Activated CD4-positive, alpha-beta T cell treated with anti-CD3 and anti-CD28 coated beads for 1 hour (primary cell): ENCODE measurements around the gene PROM2.
"Not testable (repeated sequence)": the region's sequence is repeated elsewhere in the genome, so short reads cannot be mapped to it uniquely, and the experiment has no call there.

Experiments used
- DNase-seq: peaks from one replicate; pipeline ENCODE4 v3.0.0-alpha.2; 2020

Gene PROM2, protein sequence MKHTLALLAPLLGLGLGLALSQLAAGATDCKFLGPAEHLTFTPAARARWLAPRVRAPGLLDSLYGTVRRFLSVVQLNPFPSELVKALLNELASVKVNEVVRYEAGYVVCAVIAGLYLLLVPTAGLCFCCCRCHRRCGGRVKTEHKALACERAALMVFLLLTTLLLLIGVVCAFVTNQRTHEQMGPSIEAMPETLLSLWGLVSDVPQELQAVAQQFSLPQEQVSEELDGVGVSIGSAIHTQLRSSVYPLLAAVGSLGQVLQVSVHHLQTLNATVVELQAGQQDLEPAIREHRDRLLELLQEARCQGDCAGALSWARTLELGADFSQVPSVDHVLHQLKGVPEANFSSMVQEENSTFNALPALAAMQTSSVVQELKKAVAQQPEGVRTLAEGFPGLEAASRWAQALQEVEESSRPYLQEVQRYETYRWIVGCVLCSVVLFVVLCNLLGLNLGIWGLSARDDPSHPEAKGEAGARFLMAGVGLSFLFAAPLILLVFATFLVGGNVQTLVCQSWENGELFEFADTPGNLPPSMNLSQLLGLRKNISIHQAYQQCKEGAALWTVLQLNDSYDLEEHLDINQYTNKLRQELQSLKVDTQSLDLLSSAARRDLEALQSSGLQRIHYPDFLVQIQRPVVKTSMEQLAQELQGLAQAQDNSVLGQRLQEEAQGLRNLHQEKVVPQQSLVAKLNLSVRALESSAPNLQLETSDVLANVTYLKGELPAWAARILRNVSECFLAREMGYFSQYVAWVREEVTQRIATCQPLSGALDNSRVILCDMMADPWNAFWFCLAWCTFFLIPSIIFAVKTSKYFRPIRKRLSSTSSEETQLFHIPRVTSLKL

DNA sequence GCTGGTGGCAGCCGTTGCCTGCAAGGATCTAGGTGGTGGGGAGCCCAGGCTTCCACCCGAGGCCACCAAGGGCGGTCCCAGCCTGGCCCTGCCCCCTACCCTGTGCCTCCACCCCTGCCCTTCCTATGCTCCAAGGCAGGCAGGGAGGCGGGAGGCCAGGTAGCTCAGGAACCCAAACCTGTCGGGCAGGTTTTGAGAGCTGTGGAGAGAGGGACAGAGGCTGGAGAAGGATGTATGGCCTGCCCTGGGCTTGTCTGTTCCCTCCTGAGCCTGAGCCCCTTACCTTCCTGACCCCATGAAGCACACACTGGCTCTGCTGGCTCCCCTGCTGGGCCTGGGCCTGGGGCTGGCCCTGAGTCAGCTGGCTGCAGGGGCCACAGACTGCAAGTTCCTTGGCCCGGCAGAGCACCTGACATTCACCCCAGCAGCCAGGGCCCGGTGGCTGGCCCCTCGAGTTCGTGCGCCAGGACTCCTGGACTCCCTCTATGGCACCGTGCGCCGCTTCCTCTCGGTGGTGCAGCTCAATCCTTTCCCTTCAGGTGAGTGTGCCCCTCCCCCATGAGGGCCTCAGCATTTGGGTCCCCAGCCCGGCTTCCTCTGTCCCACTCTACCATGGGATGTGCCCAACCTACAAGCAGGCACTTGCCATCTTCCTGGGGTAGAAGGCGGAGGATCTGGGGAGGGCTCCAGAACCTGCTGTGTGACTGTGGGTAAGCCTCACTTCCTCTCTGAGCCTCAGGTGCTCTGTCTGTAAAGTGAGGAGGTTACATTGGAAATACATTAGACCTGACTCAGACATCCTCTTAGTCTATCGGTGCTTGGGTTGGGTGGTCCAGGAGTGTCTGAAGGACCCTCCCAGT is at the start of gene PROM2:
Gene PROM2 (plus strand): TSS at position 159 of the 860 bp plus-strand sequence. CDS start 137 bp downstream, at position 296.
- no peak for DNase-seq

DNA sequence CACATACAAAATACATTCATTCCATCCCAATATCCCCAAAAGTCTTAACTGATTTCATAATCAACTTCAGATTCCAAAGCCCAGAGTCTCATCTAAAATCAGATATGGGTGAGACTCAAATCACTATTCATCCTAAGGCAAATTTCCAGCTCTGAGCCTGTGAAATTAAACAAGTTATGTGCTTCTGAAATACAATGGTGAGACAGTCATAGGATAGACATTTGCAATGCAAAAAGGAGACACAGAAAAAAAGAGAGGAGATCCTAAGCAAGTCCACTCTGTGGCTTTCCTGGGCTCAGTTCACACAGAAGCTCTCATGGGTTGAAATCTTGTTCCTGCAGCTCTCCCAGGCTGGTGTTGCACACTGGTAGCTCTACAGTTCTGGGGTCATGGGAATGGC is 48.6 kb upstream of the PROM2 start:
- DNase-seq = no peak

DNA sequence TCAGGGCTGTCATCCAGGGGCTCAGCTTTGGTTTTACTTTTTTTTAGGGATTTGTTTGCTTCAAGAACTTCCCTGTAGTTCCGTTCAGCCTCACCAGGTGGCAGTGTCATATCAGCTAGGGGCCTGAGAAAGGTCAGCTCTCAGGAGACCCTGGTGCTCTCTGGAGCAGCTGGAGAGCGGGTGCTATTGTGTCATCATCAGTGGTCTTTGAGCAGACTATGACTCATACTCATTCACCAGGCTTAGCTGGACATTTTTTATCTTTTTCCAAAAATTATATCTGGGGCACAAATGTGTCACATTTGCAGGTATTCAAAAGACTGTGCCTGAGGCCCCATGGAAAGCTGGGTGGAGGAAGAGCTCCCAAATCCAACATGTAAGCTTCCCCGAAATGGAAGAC is 42.5 kb upstream of the PROM2 start:
- no peak for DNase-seq

DNA sequence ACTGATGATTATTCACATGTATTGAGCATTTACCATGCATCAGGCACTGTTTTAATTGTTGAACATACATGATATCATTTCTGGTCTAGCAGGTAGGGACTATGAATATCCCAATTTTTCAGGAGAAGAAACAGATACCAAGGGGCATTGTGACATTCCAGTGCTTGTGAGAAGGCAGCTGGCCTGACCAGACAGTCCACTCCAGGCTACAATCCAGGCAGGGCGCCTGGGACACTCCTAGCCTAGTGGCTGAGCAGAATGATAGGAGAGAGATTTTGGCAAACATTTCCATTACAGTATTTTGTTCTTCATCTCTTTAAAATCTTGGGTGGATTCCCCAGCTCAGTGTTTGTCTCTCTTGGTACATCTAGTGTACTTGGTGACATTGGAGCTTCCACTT is 42.0 kb upstream of the PROM2 start:
- no peak for DNase-seq

DNA sequence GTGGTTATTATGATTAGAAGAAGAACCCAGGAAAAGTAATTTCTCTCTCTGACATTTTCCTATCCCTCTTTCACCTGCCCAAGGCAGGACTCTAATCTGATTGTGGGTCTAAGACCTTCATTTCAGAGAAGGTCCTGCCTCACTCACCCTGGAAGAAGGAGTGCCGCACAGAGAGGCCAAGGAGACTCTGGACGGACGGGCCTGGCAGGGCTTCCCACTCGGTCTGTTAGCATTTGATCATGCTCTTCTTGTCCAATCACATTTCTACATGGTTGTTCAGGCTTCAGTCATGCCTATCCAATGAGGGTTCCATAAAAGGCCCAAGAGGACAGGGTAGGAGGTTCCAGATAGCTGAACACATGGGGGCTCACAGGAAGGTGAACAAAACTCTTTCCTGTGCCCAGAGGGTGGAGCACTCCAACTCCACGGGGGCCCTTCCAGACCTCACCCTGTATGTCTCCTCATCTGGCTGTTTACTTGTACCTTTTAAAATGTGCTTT is 39.9 kb upstream of the PROM2 start:
- no peak for DNase-seq

DNA sequence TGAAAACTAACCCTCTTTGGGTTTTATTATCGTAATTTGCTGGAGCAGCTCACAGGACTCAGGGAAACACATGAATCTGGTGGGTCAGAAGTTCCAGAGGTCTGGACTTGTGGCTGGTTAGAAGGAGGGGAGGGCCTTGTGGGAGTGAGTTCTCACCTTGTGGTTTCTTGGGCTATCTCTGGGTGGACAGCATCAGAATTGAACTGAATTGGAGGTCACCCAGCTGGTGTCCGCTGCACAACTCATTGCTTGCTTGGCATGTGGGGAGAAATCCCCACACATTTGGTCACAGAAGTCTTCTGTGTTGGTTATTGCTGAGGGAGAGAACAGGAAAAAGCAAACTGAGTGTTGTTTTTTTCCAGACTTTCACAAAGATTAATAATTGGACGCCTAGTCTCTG is 39.4 kb upstream of the PROM2 start:
- no peak for DNase-seq

DNA sequence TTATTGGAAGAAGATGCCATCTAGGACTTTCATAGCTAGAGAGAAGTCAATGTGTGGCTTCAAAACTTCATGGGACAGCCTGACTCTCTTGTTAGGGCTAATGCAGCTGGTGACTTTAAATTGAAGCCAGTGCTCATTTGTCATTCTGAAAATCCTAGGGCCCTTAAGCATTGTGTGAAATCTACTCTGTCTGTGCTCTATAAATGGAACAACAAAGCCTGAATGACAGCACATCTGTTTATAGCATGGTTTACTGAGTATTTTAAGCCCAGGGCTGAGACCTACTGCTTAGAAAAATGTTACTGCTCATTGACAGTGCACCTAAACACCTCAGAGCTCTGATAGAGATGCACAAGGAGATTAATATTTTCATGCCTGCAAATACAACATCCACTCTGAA is 36.1 kb upstream of the PROM2 start:
- no peak for DNase-seq

DNA sequence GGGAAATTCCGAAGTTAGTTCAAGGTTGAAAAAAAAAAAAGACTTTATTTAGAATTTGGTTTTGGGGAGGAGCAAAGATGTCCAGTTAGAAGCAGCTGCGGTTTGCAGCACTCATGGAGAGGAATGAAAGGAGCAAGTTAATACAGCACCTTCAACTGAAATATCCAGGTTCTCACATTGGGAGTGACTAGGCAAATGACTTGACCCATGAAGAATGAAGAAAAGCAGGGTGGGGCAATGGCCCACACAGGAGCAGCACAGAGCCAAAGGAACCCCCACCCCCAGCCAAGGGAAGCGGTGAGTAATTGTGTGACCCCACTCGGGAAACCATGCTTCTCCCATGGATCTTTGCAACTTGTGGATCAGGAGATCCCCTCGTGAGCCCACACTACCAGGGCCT is 34.2 kb upstream of the PROM2 start:
- DNase-seq = no peak

DNA sequence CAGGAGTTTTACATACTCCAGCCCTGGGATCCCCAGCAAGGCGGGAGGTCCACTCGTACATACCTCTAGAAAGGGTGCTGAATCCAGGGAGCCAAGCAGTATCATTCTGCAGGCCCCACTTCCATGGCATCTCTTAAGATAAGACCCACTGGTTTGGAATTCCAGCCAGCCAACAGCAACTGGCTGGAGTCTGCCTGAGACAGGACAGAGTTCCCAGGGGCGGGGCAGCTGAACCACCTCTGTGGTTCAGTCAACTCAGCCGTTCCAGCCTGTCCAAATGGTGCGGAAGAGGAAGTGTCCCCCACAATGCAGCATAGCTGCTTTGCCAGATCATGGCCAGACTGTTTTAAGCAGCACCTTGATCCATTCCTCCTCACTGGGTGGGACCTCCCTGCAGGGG is 33.7 kb upstream of the PROM2 start:
- DNase-seq = no peak

DNA sequence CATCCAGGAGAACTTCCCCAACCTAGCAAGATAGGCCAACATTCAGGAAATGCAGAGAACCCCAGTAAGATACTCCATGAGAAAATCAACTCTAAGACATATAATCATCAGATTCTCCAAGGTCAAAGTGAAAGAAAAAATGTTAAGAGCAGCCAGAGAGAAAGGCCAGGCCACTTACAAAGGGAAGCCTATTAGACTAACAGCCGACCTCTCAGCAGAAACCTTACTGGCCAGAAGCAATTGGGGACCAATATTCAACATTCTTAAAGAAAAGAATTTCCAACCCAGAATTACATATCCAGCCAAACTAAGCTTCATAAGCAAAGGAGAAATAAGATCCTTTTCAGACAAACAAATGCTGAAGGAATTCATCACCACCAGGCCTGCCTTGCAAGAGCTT is 32.2 kb upstream of the PROM2 start:
- DNase-seq = not testable (repeated sequence)

DNA sequence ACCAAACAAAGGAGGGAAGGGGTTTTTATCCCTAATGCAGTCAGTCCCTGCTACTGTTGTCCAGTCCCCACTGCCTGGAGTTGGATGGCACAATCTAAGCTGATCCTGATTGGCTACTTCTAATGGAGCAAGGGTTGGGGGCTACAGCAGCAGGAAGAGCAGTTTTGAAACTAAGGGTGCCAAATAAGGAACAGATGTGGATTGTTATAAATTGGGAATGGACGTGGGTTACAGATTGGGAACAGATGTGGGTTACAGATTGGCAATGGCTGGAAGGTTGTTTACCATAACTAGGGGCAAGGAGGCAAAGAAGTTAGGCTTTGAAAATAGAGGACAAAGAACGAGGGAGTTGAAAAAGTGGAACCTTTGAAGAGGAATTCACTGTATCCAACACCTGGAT is 16.0 kb upstream of the PROM2 start:
- DNase-seq = no peak

DNA sequence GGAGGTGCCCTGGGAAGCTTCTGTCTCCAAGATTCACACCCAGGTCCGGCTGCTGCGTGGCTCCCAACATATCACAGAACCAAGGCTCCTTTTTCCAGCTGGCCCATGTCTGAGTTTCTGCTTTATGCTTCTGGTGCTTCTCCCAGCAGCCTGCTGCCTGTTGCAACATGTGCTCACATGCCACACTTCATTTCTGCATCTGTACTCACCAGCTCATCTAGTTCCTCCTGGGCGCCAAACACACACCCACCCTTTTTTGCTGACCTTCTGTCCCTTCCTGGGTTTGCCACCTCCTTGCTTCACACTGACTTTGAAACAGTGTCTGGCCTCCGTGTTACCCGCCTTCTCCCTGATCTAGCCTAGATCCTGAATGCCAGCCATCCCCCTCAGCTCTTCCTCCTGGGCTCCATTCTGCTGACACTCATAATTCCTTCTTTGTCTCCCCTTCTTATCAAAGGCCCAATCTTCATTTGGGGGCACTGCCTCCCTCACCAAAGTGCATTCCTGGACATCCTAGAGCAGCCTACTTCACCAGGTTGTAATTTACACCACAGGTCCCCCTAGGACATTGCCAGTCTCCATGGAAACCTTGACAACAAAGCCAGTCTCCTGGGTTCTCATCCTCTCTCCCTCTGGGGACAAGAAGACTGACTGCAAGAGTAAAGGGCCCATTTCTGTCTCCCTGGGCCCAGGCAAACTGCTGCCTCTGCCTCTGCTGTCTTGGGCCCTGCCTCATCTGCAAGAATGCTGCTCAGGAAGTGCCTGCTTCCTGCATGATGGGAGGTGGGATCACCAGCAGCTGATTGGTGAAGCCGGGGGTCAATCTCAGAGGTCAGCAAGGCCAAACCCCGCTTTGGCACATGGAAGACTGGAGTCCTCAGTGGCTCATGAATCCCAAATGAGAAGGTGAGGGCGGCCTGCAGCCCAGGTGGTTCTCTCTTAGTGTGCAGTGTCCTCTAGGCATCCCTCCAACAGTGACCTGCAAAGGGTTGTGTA is 13.9 kb upstream of the PROM2 start:
- DNase-seq = no peak

DNA sequence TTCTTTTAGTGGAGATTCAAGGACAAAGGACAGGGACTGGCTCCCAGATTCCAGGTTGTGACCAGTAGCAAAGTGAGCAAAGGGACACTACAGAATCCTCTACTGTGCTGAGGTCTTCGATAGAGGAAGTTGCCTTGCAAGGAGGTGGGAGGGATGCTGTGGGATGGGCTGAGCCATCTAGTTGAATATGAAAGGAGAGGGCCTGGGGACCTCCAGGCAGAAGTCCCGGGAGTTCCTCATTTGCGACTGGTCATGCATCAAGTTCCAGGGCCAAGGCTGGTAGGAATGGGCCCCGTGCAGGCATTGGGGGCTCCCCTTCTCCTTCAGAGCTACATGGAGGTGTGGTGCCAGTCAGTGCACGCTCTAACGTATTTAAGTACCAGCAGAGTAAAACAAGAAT is 12.6 kb upstream of the PROM2 start:
- no peak for DNase-seq

DNA sequence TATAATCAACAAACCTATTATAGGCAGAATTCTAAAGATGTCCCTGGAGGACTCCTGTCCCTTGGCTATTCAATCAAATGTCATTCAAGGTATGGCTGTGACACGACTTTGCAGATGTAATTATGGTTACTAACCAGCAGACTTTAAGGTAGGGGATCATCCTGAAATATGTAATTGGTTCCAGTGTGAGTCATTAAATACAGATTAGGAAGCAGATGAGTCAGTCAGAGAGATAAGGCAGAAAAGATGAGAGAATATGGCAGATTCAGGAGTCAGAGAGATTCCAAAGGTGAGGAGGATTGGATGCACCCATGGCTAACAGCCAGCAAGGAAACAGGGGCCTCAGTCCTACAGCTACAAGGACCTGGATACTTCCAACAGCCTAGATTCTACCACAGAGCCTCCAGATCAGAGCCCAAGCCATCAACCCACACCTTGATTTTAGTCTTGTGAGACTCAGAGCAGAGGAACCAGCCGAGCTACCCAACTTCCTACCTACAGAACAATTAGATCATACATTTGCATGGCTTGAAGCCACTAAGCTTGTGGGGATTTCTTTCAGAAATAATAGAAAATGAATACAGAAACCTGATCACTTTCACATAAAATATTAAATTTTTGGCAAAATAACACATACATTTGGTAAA is 11.2 kb upstream of the PROM2 start:
- DNase-seq = no peak

DNA sequence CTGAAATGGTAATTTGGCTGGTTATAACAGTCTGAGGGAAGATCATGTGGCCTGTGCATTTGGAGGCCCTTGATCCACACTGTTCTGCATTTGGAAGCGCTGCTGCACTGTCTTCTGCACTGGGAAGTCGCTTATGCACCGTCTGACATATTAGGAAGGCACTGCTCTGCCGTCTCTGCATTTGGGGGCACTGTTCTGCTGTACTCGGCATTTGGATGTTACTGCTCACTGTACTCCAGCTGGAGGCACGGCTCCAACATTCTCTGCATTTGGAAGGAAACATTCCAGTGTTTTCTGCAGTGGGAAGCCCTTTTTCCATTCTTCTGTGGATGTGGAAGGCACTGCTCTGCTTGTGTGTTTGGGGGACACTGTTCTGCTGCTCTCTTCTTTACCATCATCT is 9.6 kb upstream of the PROM2 start:
- no peak for DNase-seq

DNA sequence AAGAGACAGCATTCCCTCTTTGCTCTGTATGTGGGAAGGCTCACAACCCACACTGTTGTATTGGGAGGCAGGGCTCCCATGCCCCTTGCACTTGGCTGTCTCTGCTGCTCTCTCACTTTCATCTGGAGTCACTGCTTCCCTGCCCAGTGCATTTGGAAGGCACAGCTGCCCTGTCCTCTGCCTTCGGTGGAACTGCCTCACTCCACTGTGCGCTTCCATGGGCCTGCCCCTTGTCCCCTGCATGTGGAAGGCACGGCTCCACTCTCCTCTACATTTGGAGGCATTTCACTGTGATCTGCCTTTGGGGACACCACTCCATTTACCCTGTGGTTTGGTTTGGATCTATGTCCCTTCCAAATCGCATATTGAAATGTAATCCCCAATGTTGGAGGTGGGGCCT is 9.1 kb upstream of the PROM2 start:
- DNase-seq = no peak

DNA sequence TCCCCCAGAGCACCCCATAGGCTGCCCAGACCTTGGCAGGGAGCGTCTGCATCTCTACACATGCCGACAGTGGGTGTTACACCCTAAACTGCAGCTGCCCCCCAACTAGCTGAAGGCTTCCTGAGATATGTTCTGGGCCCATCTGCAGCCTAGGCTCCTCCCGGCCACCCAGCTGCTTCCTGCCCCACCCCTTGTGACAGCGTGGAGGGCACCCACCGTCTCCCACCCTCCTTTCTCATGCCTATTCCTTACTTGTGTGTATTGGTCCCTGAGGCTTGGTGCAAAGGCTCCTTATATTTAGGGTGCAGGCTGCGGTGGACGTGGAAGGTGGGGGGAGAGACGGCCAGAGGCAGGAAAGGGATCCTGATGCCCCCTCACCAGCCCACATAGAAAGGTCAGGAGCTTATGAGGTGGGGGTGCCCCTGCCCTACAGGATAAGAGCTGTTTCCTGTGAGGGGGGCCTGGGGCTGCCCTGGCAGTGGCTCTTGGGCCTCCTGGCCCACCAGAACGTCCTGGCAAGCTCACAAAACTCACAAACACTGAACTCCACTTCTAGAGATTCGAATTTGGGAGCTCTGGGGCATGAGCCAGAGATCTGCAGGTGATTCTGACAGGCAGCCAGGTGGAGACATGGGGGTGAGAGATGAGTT is 7.3 kb upstream of the PROM2 start:
- DNase-seq = no peak

DNA sequence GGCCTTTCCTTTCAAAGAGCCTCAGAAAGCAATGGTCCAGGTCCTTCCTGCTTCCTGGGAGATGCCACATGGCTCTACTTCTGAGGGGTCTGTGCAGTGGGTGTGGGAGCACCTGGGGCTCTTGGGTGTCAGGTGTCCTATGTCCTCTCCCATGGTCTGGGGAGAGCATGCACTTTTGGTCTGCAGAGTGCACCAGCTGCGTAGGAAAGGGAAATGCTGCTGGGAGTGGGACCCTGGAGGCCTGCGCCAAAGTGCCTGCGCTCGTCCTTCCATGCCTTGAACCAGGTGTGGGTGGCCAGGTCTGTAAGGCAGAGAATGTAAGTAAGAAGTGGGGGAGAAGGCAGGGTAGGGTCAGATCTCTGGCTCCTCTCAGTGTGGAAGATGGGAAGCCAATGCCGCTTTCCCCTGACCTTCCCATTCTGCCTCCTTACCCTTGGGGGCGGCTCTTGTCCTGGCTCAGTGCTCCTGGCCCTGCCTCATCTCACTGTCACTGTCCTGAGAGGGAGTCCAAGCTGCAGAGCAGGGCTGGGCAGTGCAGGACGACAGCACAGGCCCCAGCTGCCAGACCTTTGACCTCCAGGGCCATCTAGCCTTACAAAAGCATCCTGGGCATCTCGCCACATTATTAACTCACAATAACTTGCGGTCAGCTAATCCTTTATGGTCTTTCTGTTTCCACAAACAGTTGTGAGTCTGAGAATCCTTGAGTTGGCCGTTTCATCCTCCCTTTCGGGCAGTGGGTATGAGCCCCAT is 6.6 kb upstream of the PROM2 start:
- DNase-seq = no peak

DNA sequence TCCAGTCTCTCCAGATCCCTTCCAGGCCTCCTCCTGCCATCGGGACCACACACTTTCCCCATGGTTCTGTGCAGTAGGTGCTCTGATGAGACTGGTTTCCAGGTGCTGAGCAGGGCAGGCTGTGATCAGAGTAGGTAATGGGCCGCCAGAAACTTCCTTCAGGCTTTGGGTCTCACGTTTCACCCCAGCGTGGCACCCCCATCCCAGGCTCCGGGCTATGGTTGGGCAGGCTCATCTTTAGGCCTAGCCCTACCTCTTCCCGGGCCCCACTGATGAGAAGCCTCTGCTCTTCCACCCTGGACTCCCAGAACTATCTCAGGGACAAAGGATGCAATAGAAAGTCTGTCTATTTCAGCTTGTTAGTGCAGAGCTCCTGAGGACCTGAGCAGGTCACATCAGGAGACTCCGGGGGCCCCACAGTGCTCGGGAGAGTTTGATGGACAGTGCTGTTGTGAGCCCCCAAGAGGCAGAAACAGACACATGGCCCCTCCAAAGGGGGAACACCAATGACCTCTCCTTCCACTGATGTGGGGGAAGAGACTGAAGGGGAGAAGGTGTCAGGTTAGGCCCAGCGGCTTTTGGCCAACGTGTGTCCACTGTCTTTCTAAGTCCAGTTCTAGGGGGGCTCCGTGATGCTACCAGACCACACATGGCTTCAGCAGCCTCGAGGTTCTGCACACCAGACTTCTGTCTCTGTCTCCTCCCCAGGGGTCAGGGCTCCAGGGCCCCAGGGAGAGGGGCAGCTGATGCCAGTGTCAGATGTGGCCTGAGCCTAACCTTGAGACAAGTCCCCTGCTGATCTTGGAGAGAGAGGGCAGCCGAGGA is 5.8 kb upstream of the PROM2 start:
- DNase-seq = no peak
